Left hindlimb (tissue), 1 donor: ENCODE data around the gene PAF1.

Experiments
- DNase-seq: peaks from one replicate; pipeline ENCODE4 v3.0.0-alpha.2; 2018

PAF1 gene

GRCh38 chr19:39390751-39391437 lies at the start of gene PAF1, which contains the start of gene MED29:
PAF1 (minus strand) TSS chr19:39391106; CDS start chr19:39390864, 242 bp downstream.
MED29 (plus strand) TSS chr19:39391378; CDS start chr19:39391423, 45 bp downstream.
- peak; percentile 99 for DNase-seq

GRCh38 chr19:39438270-39438934 lies 47.5 kb upstream of the PAF1 start:
- no peak for DNase-seq

- no peak for DNase-seq
Observed at GRCh38 chr19:39436350-39436716, 45.4 kb upstream of the PAF1 start.

GRCh38 chr19:39435499-39436349 lies 44.8 kb upstream of the PAF1 start, which contains the start of gene RPS16:
RPS16 (minus strand) TSS chr19:39435949; CDS start chr19:39435895, 54 bp downstream.
- peak; percentile 99 for DNase-seq

GRCh38 chr19:39434123-39435076 lies 43.5 kb upstream of the PAF1 start:
- no peak for DNase-seq

GRCh38 chr19:39433480-39434079 lies 42.7 kb upstream of the PAF1 start:
- DNase-seq: no peak

- DNase-seq: no peak
Observed at GRCh38 chr19:39432677-39433025, 41.7 kb upstream of the PAF1 start.

- no peak for DNase-seq
Observed at GRCh38 chr19:39430675-39431593, 40.0 kb upstream of the PAF1 start.

GRCh38 chr19:39428283-39429112 lies 37.6 kb upstream of the PAF1 start:
- peak; percentile 92 for DNase-seq

GRCh38 chr19:39427707-39428106 lies 36.8 kb upstream of the PAF1 start:
- DNase-seq: no peak

- DNase-seq: no peak
Observed at GRCh38 chr19:39426170-39426569, 35.3 kb upstream of the PAF1 start.

- DNase-seq: no peak
Observed at GRCh38 chr19:39425744-39426143, 34.8 kb upstream of the PAF1 start.

GRCh38 chr19:39424934-39425333 lies 34.0 kb upstream of the PAF1 start:
- DNase-seq: no peak

- no peak for DNase-seq
Observed at GRCh38 chr19:39423258-39424086, 32.6 kb upstream of the PAF1 start.

GRCh38 chr19:39422020-39422419 lies 31.1 kb upstream of the PAF1 start:
- DNase-seq: no peak

- DNase-seq: no peak
Observed at GRCh38 chr19:39420769-39421168, 29.9 kb upstream of the PAF1 start.

- no peak for DNase-seq
Observed at GRCh38 chr19:39419003-39419402, 28.1 kb upstream of the PAF1 start.

GRCh38 chr19:39417463-39418181 lies 26.7 kb upstream of the PAF1 start:
- no peak for DNase-seq
